CD4-positive, alpha-beta memory T cell (primary cell): ENCODE results near the gene RPS3A. TPM values are rescaled to one million over a fixed set of nuclear protein-coding genes. Genes with fewer than 3 reads are reported as not detected.

Experiments used
- CTCF ChIA-PET: fragments of 350-600 bp; sonication (Branson Sonifier 250); formaldehyde crosslinking; loops from one replicate; lab custom pipeline; 2021; ENCODE audit warnings: inconsistent platforms; ENCODE audit not compliant: partially characterized antibody; lab: Charles Lee
- POLR2A ChIA-PET: fragments of 350-600 bp; sonication (Branson Sonifier 250); formaldehyde crosslinking; loops from one replicate; lab custom pipeline; 2021; ENCODE audit not compliant: partially characterized antibody; lab: Charles Lee
- DNase-seq, 5 donors: peaks; one replicate each; pipeline versions ENCODE4 v3.0.0 to v3.0.0-alpha.2; 2020 to 2022; ENCODE audit warnings: mixed read lengths in 1 of 5
- H3K27ac ChIP-seq: one replicate; pipeline ENCODE4 v1.7.0; 2013; ENCODE audit warnings: low read depth, low read length
- H3K27me3 ChIP-seq: 2 replicates; pipeline ENCODE4 v1.7.0; 2013; ENCODE audit warnings: mild to moderate bottlenecking, low read length, moderate library complexity; ENCODE audit not compliant: insufficient read depth
- H3K36me3 ChIP-seq: 2 replicates; pipeline ENCODE4 v1.7.0; 2013; ENCODE audit warnings: mild to moderate bottlenecking, low read length, moderate library complexity; ENCODE audit not compliant: insufficient read depth
- H3K4me1 ChIP-seq: 2 replicates; pipeline ENCODE4 v1.7.0; 2013; ENCODE audit warnings: mild to moderate bottlenecking, low read length, moderate library complexity; ENCODE audit not compliant: insufficient read depth
- H3K4me3 ChIP-seq, 2 donors: one replicate each; pipeline ENCODE4 v1.7.0; 2013; ENCODE audit warnings: low read length in 2 of 2, mild to moderate bottlenecking in 1 of 2
- H3K9me3 ChIP-seq, 2 donors: one replicate each; pipeline ENCODE4 v1.7.0; 2013; ENCODE audit warnings: low read length in 2 of 2, control low read depth in 1 of 2; ENCODE audit not compliant: control insufficient read depth in 1 of 2
- H3K27ac Mint-ChIP-seq, 7 donors: one replicate each; pipeline ENCODE4 v1.8.0; 2020 to 2021; ENCODE audit warnings: mixed read lengths in 7 of 7, mild to moderate bottlenecking in 6 of 7, inconsistent platforms in 3 of 7, moderate library complexity in 3 of 7
- H3K27me3 Mint-ChIP-seq, 2 donors: one replicate each; pipeline ENCODE4 v1.8.0; 2020 to 2021; ENCODE audit warnings: mixed read lengths in 2 of 2
- H3K36me3 Mint-ChIP-seq, 2 donors: one replicate each; pipeline ENCODE4 v1.8.0; 2020 to 2021; ENCODE audit warnings: mixed read lengths in 2 of 2, inconsistent platforms in 1 of 2, mild to moderate bottlenecking in 1 of 2
- H3K4me1 Mint-ChIP-seq, 4 donors: one replicate each; pipeline ENCODE4 v1.8.0; 2020 to 2021; ENCODE audit warnings: mixed read lengths in 4 of 4, mild to moderate bottlenecking in 1 of 4
- H3K4me3 Mint-ChIP-seq, 8 donors: one replicate each; pipeline ENCODE4 v1.8.0; 2020 to 2021; ENCODE audit warnings: mixed read lengths in 8 of 8, mild to moderate bottlenecking in 7 of 8, moderate library complexity in 6 of 8, inconsistent platforms in 3 of 8
- H3K9me3 Mint-ChIP-seq, 8 donors: one replicate each; pipeline ENCODE4 v1.8.0; 2020 to 2021; ENCODE audit warnings: mixed read lengths in 8 of 8, mild to moderate bottlenecking in 5 of 8, inconsistent platforms in 3 of 8, moderate library complexity in 1 of 8
- intact Hi-C: fragments of 100-400 bp; cut with micrococcal nuclease; formaldehyde crosslinking; loops from one replicate; pipeline ENCODE4 v1.15.1; 2023
- polyA plus RNA-seq, 2 donors: library from polyadenylated mRNA; unstranded; fragments of 300-500 nt; fragmentation: Illumina TruSeq; gene quantifications; one replicate each; pipeline ENCODE4 v1.2.3, GENCODE V29; 2021
- total RNA-seq, 2 experiments: library from RNA; stranded (reverse); gene quantifications; one replicate each; pipeline ENCODE4 v1.2.3, GENCODE V29; 2021

RPS3A gene
- total and polyA plus RNA-seq, 4 experiments from 2014 or later, result 3,349 to 4,334 (median 4,088) TPM

DNA sequence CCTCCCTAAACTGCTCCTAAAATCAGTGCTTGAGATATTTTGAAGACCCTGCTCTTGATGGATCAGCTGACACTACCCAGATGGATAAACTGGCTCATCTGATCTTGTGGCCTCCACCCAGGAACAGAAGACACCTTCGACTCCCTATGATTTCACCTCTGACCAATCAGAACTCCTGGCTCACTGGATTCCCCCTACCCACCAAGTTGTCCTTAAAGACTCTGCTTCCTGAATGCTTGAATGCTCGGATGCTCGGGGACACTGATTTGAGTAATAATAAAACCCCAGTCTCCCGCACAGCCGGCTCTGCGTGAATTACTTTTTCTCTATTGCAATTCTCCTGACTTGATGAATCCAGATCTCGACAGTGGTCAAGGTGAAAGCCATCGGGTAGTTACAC lies 12.0 kb upstream of the RPS3A start:
- Histone ChIP-seq H3K27ac (no peak overlapping the region), H3K9me3 (no peaks in the 10 kb centered on the region), H3K27me3 (no peaks in the 10 kb centered on the region), H3K4me3 (no peak overlapping the region), H3K36me3 (no peaks in the 10 kb centered on the region), H3K4me1 (no peaks in the 10 kb centered on the region)
- Mint-ChIP-seq H3K4me1 (no peaks in the 10 kb centered on the region), H3K27ac (no peak overlapping the region), H3K9me3 (no peaks in the 10 kb centered on the region), H3K36me3 (no peaks in the 10 kb centered on the region), H3K4me3 (no peak overlapping the region), H3K27me3 (peaks cover 1 to 8% of the 10 kb centered on the region in 2 donors)
- ChIA-PET CTCF (no interaction called here), POLR2A (interaction anchor here (0.7 kb wide), 1 partner anchor 72 kb away, joined by 3 read pairs; the partner anchor contains the start of gene LRBA)
- intact Hi-C loops, result no loop called here
- no peak for DNase-seq

DNA sequence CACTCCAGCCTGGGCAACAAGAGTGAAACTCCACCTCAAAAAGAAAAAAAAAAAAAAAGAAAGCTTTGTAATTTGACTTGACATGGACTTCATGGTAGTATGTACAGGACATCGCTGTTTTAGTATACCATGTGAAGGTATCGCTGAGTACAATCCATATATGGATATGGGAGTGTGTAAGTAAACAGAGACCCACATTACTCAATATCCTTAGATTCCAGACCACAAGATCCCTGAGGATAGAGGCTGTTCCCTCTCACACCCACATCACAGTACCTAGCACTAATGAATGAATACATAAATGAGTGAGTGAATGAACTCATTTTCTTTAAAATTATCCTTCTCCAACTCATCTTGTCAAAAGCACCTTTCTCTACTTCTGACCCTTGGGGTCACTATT lies 8.4 kb upstream of the RPS3A start:
- peaks cover 6 to 9% of the 10 kb centered on the region in 2 donors for H3K27me3 Mint-ChIP-seq
- intact Hi-C loops, result no loop called here
- H3K27ac Mint-ChIP-seq, result no peak overlapping the region
- no peaks in the 10 kb centered on the region for H3K27me3 ChIP-seq
- no peaks in the 10 kb centered on the region for H3K9me3 ChIP-seq
- no peaks in the 10 kb centered on the region for H3K4me1 ChIP-seq
- no peaks in the 10 kb centered on the region for H3K9me3 Mint-ChIP-seq
- no peak for DNase-seq
- no peaks in the 10 kb centered on the region for H3K36me3 ChIP-seq
- no peaks in the 10 kb centered on the region for H3K36me3 Mint-ChIP-seq
- ChIA-PET POLR2A (interaction anchor here (0.5 kb wide), 1 partner anchor 125 kb away, joined by 4 read pairs; no protein-coding TSS in a partner anchor), CTCF (interaction anchor here (1.6 kb wide), 1 partner anchor 9 kb away, joined by 3 read pairs; no protein-coding TSS in a partner anchor)
- H3K4me3 ChIP-seq, result no peak overlapping the region
- H3K4me1 Mint-ChIP-seq, result no peaks in the 10 kb centered on the region
- H3K4me3 Mint-ChIP-seq, result no peak overlapping the region
- no peak overlapping the region for H3K27ac ChIP-seq

DNA sequence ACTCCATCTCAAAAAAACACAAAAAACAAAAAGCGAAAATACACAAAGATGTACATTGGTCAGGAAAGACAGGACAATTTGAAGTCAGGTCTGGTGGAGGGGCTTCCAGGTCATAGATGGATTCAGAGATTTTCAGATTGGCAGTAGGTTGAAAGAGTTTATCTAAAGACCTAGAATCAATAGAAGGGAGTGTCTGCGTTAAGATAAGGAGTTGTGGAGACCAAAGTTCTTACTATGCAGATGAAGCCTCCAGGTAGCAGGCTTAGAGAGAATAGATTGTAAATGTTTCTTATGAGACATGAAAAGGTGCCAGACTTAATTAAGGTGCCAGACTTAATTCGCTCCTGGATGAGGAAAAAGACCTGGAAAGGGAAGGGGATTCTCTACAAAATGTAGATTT lies 6.9 kb upstream of the RPS3A start:
- no peaks in the 10 kb centered on the region for H3K36me3 Mint-ChIP-seq
- Histone ChIP-seq H3K27me3 (no peaks in the 10 kb centered on the region), H3K4me1 (no peaks in the 10 kb centered on the region), H3K36me3 (no peaks in the 10 kb centered on the region), H3K9me3 (no peaks in the 10 kb centered on the region), H3K4me3 (no peak overlapping the region), H3K27ac (no peak overlapping the region)
- ChIA-PET CTCF (no interaction called here), POLR2A (no interaction called here)
- no peak overlapping the region for H3K4me3 Mint-ChIP-seq
- peaks cover 4 to 8% of the 10 kb centered on the region in 2 donors for H3K27me3 Mint-ChIP-seq
- no peaks in the 10 kb centered on the region for H3K4me1 Mint-ChIP-seq
- no peak for DNase-seq
- no peaks in the 10 kb centered on the region for H3K9me3 Mint-ChIP-seq
- H3K27ac Mint-ChIP-seq, result no peak overlapping the region
- intact Hi-C loops, result no loop called here

DNA sequence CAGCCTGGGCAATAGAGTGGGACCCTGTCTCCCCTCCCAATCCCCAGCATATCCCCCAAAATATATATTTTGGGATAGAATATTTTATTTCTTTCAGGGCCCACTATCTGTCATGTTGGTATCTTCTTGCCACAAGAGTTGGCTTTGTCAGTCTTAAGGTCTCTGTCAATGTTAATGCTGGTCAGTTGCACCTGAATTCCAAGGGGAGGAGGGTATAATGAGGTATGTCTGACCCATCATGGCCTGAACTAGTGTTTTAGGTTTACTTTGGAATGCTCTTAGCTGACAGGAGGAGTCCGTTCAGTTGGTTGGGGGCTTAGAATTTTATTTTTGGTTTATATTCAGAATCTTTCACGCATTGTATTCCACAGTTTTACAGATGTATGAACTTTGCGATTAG lies 6.2 kb upstream of the RPS3A start:
- Mint-ChIP-seq H3K4me3 (no peak overlapping the region), H3K9me3 (no peaks in the 10 kb centered on the region), H3K27me3 (peaks cover 3 to 4% of the 10 kb centered on the region in 2 donors), H3K36me3 (no peaks in the 10 kb centered on the region), H3K27ac (no peak overlapping the region), H3K4me1 (peaks cover 0 to 3% (median 0%) of the 10 kb centered on the region in 4 donors)
- POLR2A ChIA-PET, result no interaction called here
- CTCF ChIA-PET, result no interaction called here
- no peaks in the 10 kb centered on the region for H3K36me3 ChIP-seq
- no peaks in the 10 kb centered on the region for H3K27me3 ChIP-seq
- no peak for DNase-seq
- H3K27ac ChIP-seq, result no peak overlapping the region
- peaks cover 2% of the 10 kb centered on the region for H3K4me1 ChIP-seq
- H3K4me3 ChIP-seq, result no peak overlapping the region
- intact Hi-C loops, result no loop called here
- no peaks in the 10 kb centered on the region for H3K9me3 ChIP-seq

DNA sequence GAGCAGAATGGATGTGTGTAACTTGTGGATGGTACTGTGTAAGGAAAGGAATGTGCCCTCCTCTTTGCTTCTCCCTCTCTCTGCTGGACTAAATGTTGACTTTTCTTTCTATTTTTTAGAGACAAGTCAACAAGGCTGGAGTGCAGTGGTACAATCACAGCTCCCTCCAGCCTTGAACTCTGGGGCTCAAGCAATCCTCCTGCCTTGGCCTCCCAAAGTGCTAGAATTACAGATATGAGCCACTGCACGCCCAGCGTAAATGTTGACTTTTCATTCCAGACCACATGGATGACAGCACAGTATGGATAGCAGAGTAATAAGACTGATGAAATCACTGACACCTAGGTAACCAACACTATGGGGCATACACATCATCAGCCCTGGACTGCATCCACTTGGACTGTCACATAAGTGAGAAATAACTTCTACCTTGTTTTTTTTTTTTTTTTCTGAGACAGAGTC lies 5.1 kb upstream of the RPS3A start:
- no peak overlapping the region for H3K4me3 Mint-ChIP-seq
- H3K4me1 Mint-ChIP-seq, result peaks cover 0 to 7% (median 2%) of the 10 kb centered on the region in 4 donors
- H3K27me3 Mint-ChIP-seq, result peaks cover 3 to 4% of the 10 kb centered on the region in 2 donors
- H3K9me3 ChIP-seq, result no peaks in the 10 kb centered on the region
- H3K36me3 Mint-ChIP-seq, result peaks cover 0 to 4% of the 10 kb centered on the region in 2 donors
- CTCF ChIA-PET, result no interaction called here
- no peak overlapping the region for H3K4me3 ChIP-seq
- no peaks in the 10 kb centered on the region for H3K36me3 ChIP-seq
- H3K9me3 Mint-ChIP-seq, result peaks cover 0 to 2% (median 0%) of the 10 kb centered on the region in 8 donors
- POLR2A ChIA-PET, result no interaction called here
- no peak overlapping the region for H3K27ac ChIP-seq
- peaks cover 9% of the 10 kb centered on the region for H3K4me1 ChIP-seq
- no peaks in the 10 kb centered on the region for H3K27me3 ChIP-seq
- intact Hi-C loops, result no loop called here
- no peak for DNase-seq
- H3K27ac Mint-ChIP-seq, result no peak overlapping the region

DNA sequence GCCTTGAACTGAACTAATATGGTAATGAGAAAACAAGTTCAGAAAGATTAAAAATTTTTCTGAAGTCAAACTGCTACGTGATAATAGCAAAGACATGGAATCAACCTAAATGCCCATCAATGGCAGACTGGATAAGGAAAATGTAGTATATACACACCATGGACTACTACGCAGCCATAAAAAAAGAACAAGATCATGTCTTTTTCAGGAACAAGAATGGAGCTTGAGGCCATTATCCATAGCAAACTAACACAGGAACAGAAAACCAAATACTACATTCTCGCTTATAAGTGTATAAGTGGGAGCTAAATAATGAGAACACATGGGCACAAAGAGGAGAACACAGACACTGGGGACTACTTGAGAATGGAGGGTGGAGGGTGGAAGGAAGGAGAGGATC lies 4.3 kb upstream of the RPS3A start:
- H3K4me3 Mint-ChIP-seq, result no peak overlapping the region
- no peak overlapping the region for H3K27ac Mint-ChIP-seq
- H3K4me1 ChIP-seq, result peaks cover 9% of the 10 kb centered on the region
- H3K27me3 Mint-ChIP-seq, result peaks cover 3 to 4% of the 10 kb centered on the region in 2 donors
- POLR2A ChIA-PET, result no interaction called here
- H3K4me1 Mint-ChIP-seq, result peaks cover 1 to 14% (median 5%) of the 10 kb centered on the region in 4 donors
- no peaks in the 10 kb centered on the region for H3K27me3 ChIP-seq
- peaks cover 0 to 2% (median 0%) of the 10 kb centered on the region in 8 donors for H3K9me3 Mint-ChIP-seq
- CTCF ChIA-PET, result no interaction called here
- H3K4me3 ChIP-seq, result no peak overlapping the region
- no peaks in the 10 kb centered on the region for H3K9me3 ChIP-seq
- H3K36me3 ChIP-seq, result no peaks in the 10 kb centered on the region
- no peak for DNase-seq
- peaks cover 0 to 10% of the 10 kb centered on the region in 2 donors for H3K36me3 Mint-ChIP-seq
- no peak overlapping the region for H3K27ac ChIP-seq
- intact Hi-C loops, result no loop called here

DNA sequence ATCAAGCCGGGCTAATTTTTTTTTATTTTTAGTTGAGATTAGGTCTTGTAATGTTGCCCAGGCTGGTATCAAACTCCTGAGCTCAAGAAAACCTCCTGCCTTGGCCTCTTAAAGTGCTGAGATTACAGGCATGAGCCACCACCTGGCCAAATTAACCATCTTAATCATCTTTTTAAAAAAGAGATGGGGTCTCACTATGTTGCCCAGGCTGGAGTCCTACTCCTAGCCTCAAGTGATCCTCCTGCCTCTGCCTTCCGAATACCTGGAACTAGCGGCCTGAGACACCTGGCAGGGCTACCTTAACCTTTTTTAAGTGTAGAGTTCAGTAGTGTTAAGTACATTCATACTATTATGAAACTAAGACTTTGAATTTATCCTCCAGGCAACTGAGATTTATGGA lies 1.7 kb upstream of the RPS3A start:
- Mint-ChIP-seq H3K9me3 (peaks cover 0 to 2% (median 0%) of the 10 kb centered on the region in 8 donors), H3K4me3 (peak overlapping the region in 7 of 8 donors; percentile 15 to 96 (median 59)), H3K4me1 (peaks cover 16 to 39% (median 27%) of the 10 kb centered on the region in 4 donors), H3K36me3 (peaks cover 18 to 34% of the 10 kb centered on the region in 2 donors), H3K27me3 (peaks cover 1 to 4% of the 10 kb centered on the region in 2 donors), H3K27ac (peak overlapping the region; percentile 95 to 99 (median 98))
- Histone ChIP-seq H3K27ac (no peak overlapping the region), H3K27me3 (no peaks in the 10 kb centered on the region), H3K4me3 (no peak overlapping the region), H3K4me1 (peaks cover 32% of the 10 kb centered on the region), H3K36me3 (peaks cover 12% of the 10 kb centered on the region), H3K9me3 (no peaks in the 10 kb centered on the region)
- no peak for DNase-seq
- intact Hi-C loops, result loop anchor here (2.0 kb wide), 1 partner anchor 311 kb away; the partner anchor contains the start of gene FHIP1A
- ChIA-PET CTCF (no interaction called here), POLR2A (interaction anchor here (3.4 kb wide), 1 partner anchor 82 kb away, joined by 59 read pairs; the partner anchor contains the start of gene LRBA)
